K562 (cell line): ENCODE data around the gene FOXP3. TPM values are rescaled to one million over a fixed set of nuclear protein-coding genes. Genes with fewer than 3 reads are reported as not detected.

Source experiments
- ATAC-seq: fragments of 200-7000 bp; cut with Tn5 transposase; 3 replicates; pipeline ENCODE4 v1.9.1; 2020; ENCODE audit warnings: moderate library complexity
- BruUV-seq: library from RNA; stranded (reverse); fragments of 400-500 nt; replicated peaks from 2 replicates; lab custom pipeline; 2021; lab: Mats Ljungman, UMichigan
- CTCF ChIA-PET: fragments of 300-600 bp; formaldehyde crosslinking; extraction: SDS; loops from one replicate; lab custom pipeline; 2021; ENCODE audit warnings: low intra/inter-chr PET ratio; lab: Yijun Ruan, JAX
- POLR2A ChIA-PET: fragments of 300-600, 350-650 bp; sonication (Branson Sonifier 250); formaldehyde crosslinking; extraction: SDS; loops from one replicate; lab custom pipeline; 2021; ENCODE audit warnings: antibody characterized with exemption, inconsistent platforms; lab: Yijun Ruan, JAX
- DNase-seq, 4 experiments: peaks; one replicate each; pipeline versions ENCODE4 v3.0.0 to v3.0.0-alpha.2; 2011 to 2018; ENCODE audit warnings: low spot score in 3 of 4, mixed read lengths in 3 of 4; ENCODE audit errors: extremely low read depth in 1 of 4
- FAIRE-seq: peaks from 2 replicates; lab custom pipeline; 2011; peaks lifted over from hg19 to GRCh38; lab: Jason Lieb, UNC
- H2AFZ ChIP-seq: 2 replicates; pipeline ENCODE4 v1.6.0; 2011; ENCODE audit warnings: low read depth, low read length, control low read depth, inconsistent platforms
- H3K27ac ChIP-seq: fragments of 200-600 bp; 3 replicates; pipeline ENCODE4 v1.8.0; 2011; ENCODE audit warnings: low read depth, mild to moderate bottlenecking, control low read depth, inconsistent platforms, low read length, moderate library complexity, mixed read lengths; ENCODE audit errors: extremely low read depth
- H3K27me3 ChIP-seq, 2 experiments: fragments of 300-600 bp in 1 of 2; 2 replicates in 1 of 2; 3 replicates in 1 of 2; pipeline versions ENCODE4 v1.6.0 to v1.8.0; 2011; ENCODE audit warnings: inconsistent platforms in 2 of 2, low read length in 2 of 2, mild to moderate bottlenecking in 1 of 2, mixed read lengths in 1 of 2, moderate library complexity in 1 of 2; ENCODE audit not compliant: control insufficient read depth in 2 of 2, insufficient read depth in 2 of 2
- H3K36me3 ChIP-seq: fragments of 300-600 bp; 3 replicates; pipeline ENCODE4 v1.8.0; 2011; ENCODE audit warnings: mild to moderate bottlenecking, low read length, inconsistent platforms; ENCODE audit not compliant: control insufficient read depth, insufficient read depth
- H3K4me1 ChIP-seq, 2 experiments: fragments of 200-600 bp in 1 of 2; replicated peaks in 1 of 2; 2 replicates in 1 of 2; 3 replicates in 1 of 2; pipeline versions ENCODE4 v1.5.1 to v1.8.0; 2011; ENCODE audit warnings: inconsistent platforms in 2 of 2, low read length in 2 of 2, mild to moderate bottlenecking in 1 of 2, mixed read lengths in 1 of 2, moderate library complexity in 1 of 2; ENCODE audit not compliant: control insufficient read depth in 2 of 2, insufficient read depth in 2 of 2
- H3K4me2 ChIP-seq: 2 replicates; pipeline ENCODE4 v1.6.1; 2011; ENCODE audit warnings: low read length, control low read depth, inconsistent platforms, mixed read lengths; ENCODE audit not compliant: insufficient read depth
- H3K4me3 ChIP-seq: fragments of 200-600 bp; sonication (generic), shearing (Covaris generic); 2 replicates; pipeline ENCODE4 v1.5.1; 2016; ENCODE audit warnings: control low read depth, inconsistent platforms
- H3K79me2 ChIP-seq: fragments of 200-600 bp; 3 replicates; pipeline ENCODE4 v1.8.0; 2011; ENCODE audit warnings: low read length, inconsistent platforms; ENCODE audit not compliant: control insufficient read depth, insufficient read depth
- H3K9ac ChIP-seq, 2 experiments: 2 replicates each; pipeline versions ENCODE4 v1.6.0 to v1.6.1; 2011; ENCODE audit warnings: low read depth in 2 of 2, low read length in 2 of 2, control low read depth in 1 of 2, inconsistent platforms in 1 of 2, mild to moderate bottlenecking in 1 of 2, mixed read lengths in 1 of 2; ENCODE audit not compliant: insufficient read depth in 1 of 2
- H3K9me1 ChIP-seq: one replicate; pipeline ENCODE4 v1.6.0; 2011; ENCODE audit warnings: inconsistent platforms, mild to moderate bottlenecking, low read length, moderate library complexity; ENCODE audit not compliant: control insufficient read depth, insufficient read depth
- H3K9me3 ChIP-seq: replicated peaks from 2 replicates; pipeline ENCODE4 v1.5.1; 2011; ENCODE audit warnings: low read depth, low read length, inconsistent platforms; ENCODE audit not compliant: control insufficient read depth, insufficient read depth
- H4K20me1 ChIP-seq: replicated peaks from 2 replicates; pipeline ENCODE4 v1.6.1; 2011; ENCODE audit warnings: low read length, inconsistent platforms, mixed read lengths; ENCODE audit not compliant: control insufficient read depth, insufficient read depth
- NKRF ChIP-seq: fragments of 450-650 bp; IDR thresholded peaks from 2 replicates; pipeline ENCODE4 v1.6.1; 2016; ENCODE audit warnings: borderline replicate concordance
- SMARCE1 ChIP-seq: fragments of 450-650 bp; IDR thresholded peaks from 2 replicates; pipeline ENCODE4 v1.7.1; 2016; ENCODE audit warnings: mild to moderate bottlenecking
- WGBS: fragments of 100-300 bp; shearing (Covaris generic); methylation state at CpG from one replicate; pipeline ENCODE4 v1.1.6; 2016; ENCODE audit warnings: low coverage, mixed read lengths; ENCODE audit not compliant: insufficient coverage; ENCODE audit errors: missing lambda C conversion rate; 5-methylcytosine and 5-hydroxymethylcytosine counted together
- in situ Hi-C: fragments of 300-500 bp; cut with MboI; formaldehyde crosslinking; loops from 4 replicates; pipeline ENCODE4 v1.15.0; 2018; ENCODE audit warnings: inconsistent platforms, mixed read lengths
- intact Hi-C: fragments of 100-400 bp; cut with micrococcal nuclease; formaldehyde crosslinking; loops from 2 replicates; pipeline ENCODE4 v1.14.2; 2022
- polyA plus RNA-seq, 8 experiments: library from polyadenylated mRNA; depleted of rRNA in 4 of 8; stranded (reverse) in 5 of 8; unstranded in 3 of 8; fragments of >200 nt; fragmentation: Nextera tagmentation in 2 of 8; fragmentation: Illumina TruSeq in 1 of 8; extraction: Ambion mirVana in 2 of 8; extraction: Trizol in 1 of 8; gene quantifications; 2 replicates each; pipeline versions ENCODE4 v1.2.1 to v1.2.3, GENCODE V29; 2011 to 2014; ENCODE audit warnings: inconsistent platforms in 1 of 8, missing spikeins in 1 of 8
- total RNA-seq, 7 experiments: library from RNA; depleted of rRNA in 6 of 7; stranded (reverse); fragments of >200 nt in 6 of 7; fragmentation: Illumina TruSeq in 2 of 7; extraction: Trizol in 2 of 7; gene quantifications; 2 replicates each; pipeline versions ENCODE4 v1.2.1 to v1.2.3, GENCODE V29; 2011 to 2021; ENCODE audit warnings: low replicate concordance in 1 of 7

The FOXP3 gene
- total and polyA plus RNA-seq, 9 of the 15 experiments (the other 6 are each of a cell fraction or from before 2014, with no cell fraction given): 0.04 to 0.24 (median 0.07) TPM; not detected in 4

GRCh38 chrX:49273181-49273727, 8.7 kb upstream of the FOXP3 start:
- intact Hi-C loops: no loop called here
- in situ Hi-C loops: no loop called here
- CTCF ChIA-PET: no interaction called here
- no peak for FAIRE-seq
- Histone ChIP-seq H3K4me1 (peaks cover 32 to 33% of the 10 kb centered on the region in 2 experiments; a peak in 4 of 5 replicates), H3K4me3 (no peak overlapping the region), H2AFZ (no peak overlapping the region), H3K4me2 (peak overlapping the region; percentile 4; the same call in 1 of the 2 replicates), H3K79me2 (peaks cover 32% of the 10 kb centered on the region)
- TF ChIP-seq SMARCE1 (0 out of 2 replicates have a peak, but pooled peaks have one; percentile 26), NKRF (no peak)
- TF ChIP-seq, all 486 proteins: peak for 1
- POLR2A ChIA-PET: interaction anchor here (0.5 to 0.9 kb wide), 4 partner anchors 10 to 101 kb away, joined by 3 to 5 read pairs (median 4); no protein-coding TSS in a partner anchor
- H3K9me3 ChIP-seq: no peaks in the 10 kb centered on the region
- WGBS: 15% methylated on average over 8 of the region's 8 CpGs
- ATAC-seq: no peak
- H3K36me3 ChIP-seq: 0 out of 3 replicates have a peak, but pooled peaks cover 3% of the 10 kb centered on the region
- H3K9ac ChIP-seq: no peak overlapping the region
- no TSS peak for BruUV-seq
- no peaks in the 10 kb centered on the region for H4K20me1 ChIP-seq
- H3K9me1 ChIP-seq: no peaks in the 10 kb centered on the region
- H3K27me3 ChIP-seq: no peaks in the 10 kb centered on the region
- DNase-seq: no peak
- H3K27ac ChIP-seq: no peak overlapping the region
